Measurements from ENCODE around the gene PHACTR2.
"Not testable (repeated sequence)": the region's sequence is repeated elsewhere in the genome, so short reads cannot be mapped to it uniquely, and the experiment has no call there.

Gene PHACTR2

DNA sequence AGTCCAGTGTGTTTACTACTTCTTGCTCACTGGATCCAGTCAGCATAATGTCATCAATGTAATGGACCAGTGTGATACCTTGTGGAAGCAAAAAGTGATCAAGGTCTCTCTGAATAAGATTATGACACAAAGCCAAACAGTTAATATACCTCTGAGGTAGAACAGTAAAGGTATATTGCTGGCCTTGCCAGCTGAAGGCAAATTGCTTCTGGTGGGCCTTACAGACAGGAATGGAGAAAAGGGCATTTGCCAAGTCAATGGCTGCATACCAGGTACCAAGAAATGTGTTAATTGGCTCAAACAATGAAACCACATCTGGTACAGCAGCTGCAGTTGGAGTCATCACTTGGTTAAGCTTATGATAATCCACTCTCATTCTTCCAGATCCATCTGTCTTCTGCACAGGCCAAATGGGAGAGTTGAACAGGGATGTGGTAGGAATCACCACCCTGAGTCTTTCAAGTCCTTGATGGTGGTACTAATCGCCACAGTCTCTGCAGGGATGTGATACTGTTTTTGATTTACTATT, 193.5 kb downstream of the PHACTR2 start:
- not testable (repeated sequence) for DNase-seq

DNA sequence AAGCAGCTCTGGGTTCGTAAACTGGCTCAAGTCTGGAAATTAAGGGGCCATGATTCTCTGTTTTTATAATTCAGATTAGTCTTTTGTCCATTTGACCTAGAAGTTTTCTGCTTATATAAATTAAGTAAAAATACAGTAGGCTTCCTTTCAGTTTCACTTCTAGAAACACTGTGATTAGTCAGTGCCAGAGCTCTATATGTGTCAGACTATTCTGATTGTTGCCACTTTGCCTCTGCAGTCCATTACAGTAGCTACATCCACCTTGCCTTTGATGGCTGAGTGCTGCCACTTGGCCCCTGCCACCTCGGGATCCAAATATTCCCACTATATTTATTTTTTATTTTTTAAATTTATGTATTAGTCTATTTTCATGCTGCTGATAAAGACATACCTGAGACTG, 194.4 kb downstream of the PHACTR2 start:
- DNase-seq, result no peak

DNA sequence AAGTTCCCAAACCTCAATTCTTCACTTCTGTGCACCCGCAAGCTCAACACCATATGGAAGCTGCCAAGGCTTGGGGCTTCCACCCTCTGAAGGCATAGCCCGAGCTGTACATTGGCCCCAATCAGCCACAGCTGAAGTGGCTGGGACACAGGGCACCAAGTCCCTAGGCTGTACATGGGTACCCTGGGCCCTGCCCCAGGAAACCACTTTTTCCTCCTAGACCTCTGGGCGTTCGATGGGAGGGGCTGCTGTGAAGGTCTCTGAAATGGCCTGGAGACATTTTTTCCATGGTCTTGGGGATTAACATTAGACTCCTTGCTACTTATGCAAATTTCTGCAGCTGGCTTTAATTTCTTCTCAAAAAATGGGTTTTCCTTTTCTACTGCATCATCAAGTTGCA, 195.8 kb downstream of the PHACTR2 start:
- DNase-seq, result not testable (repeated sequence)

DNA sequence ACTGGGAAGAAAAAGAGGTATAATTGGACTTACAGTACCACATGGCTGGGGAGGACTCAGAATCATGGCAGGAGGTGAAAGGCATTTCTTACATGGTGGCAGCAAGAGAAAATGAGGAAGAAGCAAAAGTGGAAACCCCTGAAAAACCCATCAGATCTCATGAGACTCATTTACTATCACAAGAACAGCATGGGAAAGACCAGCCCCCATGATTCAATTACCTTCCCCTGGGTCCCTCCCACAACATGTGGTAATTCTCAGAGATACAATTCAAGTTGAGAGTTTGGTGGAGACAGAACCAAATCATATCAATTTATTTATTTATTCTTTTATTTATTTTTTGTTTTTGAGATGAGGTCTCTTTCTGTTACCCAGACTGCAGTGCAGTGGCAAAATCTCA, 196.7 kb downstream of the PHACTR2 start:
- not testable (repeated sequence) for DNase-seq

DNA sequence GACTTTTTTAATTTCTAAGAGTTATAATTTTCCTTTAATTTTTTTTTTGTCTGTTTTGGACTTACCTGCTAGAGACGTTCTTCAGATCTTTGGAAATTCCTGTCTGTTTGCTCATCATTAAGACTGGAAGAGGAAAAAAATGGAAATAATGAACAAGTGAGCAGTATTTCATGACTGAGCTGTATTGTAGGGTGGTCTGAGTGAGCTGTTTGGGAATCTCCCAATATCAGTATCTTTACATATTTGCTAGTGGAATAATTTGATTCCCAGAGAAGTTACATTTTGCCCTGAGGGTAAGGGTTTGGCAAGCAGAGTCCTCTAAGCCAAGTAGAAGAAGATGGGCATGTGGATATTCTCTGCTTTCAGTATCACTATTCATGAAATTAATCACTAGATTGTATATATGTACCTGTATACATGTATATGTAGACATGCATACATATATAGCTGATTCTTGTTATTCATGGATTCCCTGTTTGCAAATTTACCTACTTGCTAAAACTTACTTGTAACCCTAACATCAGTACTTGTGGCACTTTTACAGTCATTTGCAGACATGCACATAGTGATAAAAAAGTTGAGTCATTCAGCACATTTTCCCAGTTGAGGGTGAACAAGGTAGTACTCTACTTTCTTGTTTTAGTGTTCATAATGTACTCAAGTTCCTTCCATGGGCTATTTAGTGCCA, 200.0 kb downstream of the PHACTR2 start:
- DNase-seq, result no peak

DNA sequence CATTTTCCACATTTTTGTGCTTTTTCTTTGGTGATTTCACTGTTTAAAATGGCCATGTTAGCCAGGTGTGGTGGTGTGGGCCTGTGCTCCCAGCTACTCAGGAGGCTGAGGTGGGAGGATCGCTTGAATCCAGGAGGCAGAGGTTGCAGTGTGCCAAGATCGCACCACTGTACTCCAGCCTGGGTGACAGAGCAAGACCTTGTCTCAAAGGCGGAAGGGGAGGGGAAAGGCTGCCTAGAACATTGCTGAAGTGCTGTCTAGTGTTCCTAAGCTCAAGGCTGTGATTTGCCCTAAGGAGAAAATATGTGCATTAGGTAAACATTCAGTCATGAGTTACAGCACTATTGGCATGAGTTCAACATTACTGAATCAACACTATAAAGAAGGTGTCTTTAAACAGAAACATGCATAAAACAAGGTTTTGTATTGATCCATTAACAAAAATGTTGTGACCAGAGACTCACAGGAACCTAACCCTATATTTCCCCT, 200.6 kb downstream of the PHACTR2 start:
- DNase-seq, result no peak

DNA sequence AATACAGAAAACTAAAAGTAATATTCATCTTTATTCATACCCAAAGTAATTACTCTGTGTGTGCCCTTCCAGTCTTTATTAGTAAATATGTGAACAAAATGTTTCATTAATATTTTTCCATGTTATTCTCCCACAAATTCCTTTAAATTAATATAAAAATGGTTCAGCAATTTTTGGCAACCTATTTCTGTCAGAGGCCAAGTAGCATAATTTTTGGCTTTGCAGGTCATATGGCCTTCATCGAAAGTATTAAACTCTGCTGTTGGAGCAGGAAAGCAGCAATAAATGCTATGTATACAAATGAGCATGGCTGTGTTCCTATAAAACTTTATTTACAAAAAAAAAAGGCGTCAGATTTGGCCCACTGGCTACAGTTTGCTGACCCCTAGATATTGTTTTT, 202.6 kb downstream of the PHACTR2 start:
- DNase-seq, result no peak
